Mesodermal cell (in vitro differentiated cells): ENCODE measurements around the gene ZDHHC18.
"Not testable (repeated sequence)": the region's sequence is repeated elsewhere in the genome, so short reads cannot be mapped to it uniquely, and the experiment has no call there.

ENCODE experiments used
- H3K27ac ChIP-seq: 2 replicates; pipeline ENCODE4 v1.7.0; 2013; ENCODE audit warnings: mild to moderate bottlenecking, low read depth, low read length, moderate library complexity; ENCODE audit not compliant: severe bottlenecking
- H3K36me3 ChIP-seq: 2 replicates; pipeline ENCODE4 v1.7.1; 2013; ENCODE audit warnings: mild to moderate bottlenecking, low read length, moderate library complexity; ENCODE audit not compliant: control insufficient read depth, insufficient read depth
- H3K4me1 ChIP-seq: one replicate; pipeline ENCODE4 v1.7.1; 2013; ENCODE audit warnings: mild to moderate bottlenecking, low read length; ENCODE audit not compliant: insufficient read depth, control insufficient read depth, poor library complexity, severe bottlenecking
- H3K4me3 ChIP-seq: 2 replicates; pipeline ENCODE4 v1.7.0; 2013; ENCODE audit warnings: low read length, control low read depth, mild to moderate bottlenecking; ENCODE audit not compliant: insufficient read depth, poor library complexity, severe bottlenecking; ENCODE audit errors: extremely low read depth
- H3K9me3 ChIP-seq: 2 replicates; pipeline ENCODE4 v1.7.1; 2013; ENCODE audit warnings: mild to moderate bottlenecking, low read length, moderate library complexity; ENCODE audit not compliant: control insufficient read depth
- WGBS, 2 experiments: methylation state at CpG; one replicate each; pipeline ENCODE4 v1.1.5; 2013; ENCODE audit warnings: missing lambda C conversion rate in 2 of 2; ENCODE audit not compliant: insufficient coverage in 2 of 2; 5-methylcytosine and 5-hydroxymethylcytosine counted together

ZDHHC18 gene

GRCh38 chr1:26833432-26834405 lies 7.2 kb downstream of the ZDHHC18 start:
- Histone ChIP-seq H3K9me3 (no peaks in the 10 kb centered on the region), H3K36me3 (peaks cover 73% of the 10 kb centered on the region), H3K4me3 (no peak overlapping the region), H3K4me1 (peaks cover 2% of the 10 kb centered on the region), H3K27ac (no peak overlapping the region)
- WGBS, 2 experiments = 91 to 96% methylated on average over 18 to 19 of the region's 23 CpGs

- H3K9me3 ChIP-seq, H3K27ac ChIP-seq, H3K4me3 ChIP-seq, H3K4me1 ChIP-seq: not testable (repeated sequence)
- peaks cover 72% of the 10 kb centered on the region for H3K36me3 ChIP-seq
- 99 to 100% methylated on average over 5 of the region's 5 CpGs for WGBS, 2 experiments
These were observed 11.2 kb downstream of the ZDHHC18 start for GRCh38 chr1:26837665-26838064.

DNA sequence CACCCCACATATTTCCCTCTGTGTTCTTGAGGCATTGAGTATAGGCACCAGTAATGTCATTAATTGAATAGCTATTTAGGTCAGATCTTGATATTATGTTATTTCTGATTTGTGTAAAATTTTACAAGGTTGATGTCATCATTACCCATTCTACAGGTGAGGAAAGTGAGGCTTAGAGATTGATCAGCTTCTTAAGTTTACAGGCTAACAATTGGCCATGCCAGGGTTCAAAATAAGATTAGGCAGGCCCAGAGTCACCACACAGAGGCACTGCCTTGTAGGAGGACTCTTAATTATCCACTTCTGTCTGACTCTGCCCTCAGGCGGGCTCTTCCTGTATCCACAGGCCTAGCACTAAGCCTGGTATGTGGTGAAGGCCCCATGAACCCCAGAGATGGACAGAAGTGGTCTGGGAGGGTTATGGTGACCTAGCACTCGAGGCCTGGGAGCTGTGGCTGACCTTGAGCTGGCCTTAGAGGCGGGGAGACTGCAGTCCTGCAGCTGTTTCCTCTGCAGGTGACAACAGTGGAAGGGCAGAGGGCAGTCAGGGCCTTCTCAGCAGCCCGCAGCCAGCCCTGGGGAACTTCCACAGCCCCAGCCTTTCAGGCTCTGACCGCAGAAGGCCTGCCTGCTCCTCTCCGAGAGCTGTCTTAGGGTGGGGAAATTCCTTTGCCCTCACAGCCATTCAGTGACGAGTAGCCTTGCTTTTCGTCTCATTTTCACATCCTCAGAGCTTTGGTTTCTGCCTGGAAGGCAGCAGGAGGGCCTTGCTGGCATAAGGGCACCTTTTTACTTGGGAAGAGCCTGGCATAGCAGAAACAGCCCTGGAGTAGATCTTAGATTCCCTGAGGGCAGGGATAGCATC lies 12.2 kb downstream of the ZDHHC18 start:
- Histone ChIP-seq H3K36me3 (peaks cover 74% of the 10 kb centered on the region), H3K4me3 (no peak overlapping the region), H3K4me1 (peaks cover 2% of the 10 kb centered on the region), H3K27ac (no peak overlapping the region), H3K9me3 (no peaks in the 10 kb centered on the region)
- 94 to 98% methylated on average over 7 to 8 of the region's 8 CpGs for WGBS, 2 experiments

DNA sequence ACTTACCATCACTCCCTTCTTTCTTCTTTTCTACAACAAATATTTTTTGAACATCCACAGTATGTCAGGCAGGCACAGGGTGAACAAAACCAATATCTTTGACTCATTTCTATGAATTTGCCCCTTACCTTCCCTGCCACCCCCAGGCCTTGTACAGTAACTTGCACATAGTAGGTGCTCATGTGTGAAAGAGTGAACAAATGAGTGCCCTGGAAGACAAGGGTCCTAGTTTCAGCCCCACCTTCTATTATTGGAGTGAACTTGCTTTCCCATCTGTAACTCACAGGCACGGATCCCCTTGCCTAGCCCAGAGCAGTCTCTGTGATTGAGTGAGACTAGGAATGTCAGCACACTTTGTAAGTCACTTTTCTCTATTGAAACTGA lies 12.8 kb downstream of the ZDHHC18 start:
- 100% methylated on average over 1 of the region's 1 CpG; no CpG with 5 or more reads in 1 of the 2 experiments for WGBS, 2 experiments
- Histone ChIP-seq H3K27ac (no peak overlapping the region), H3K9me3 (no peaks in the 10 kb centered on the region), H3K4me3 (no peak overlapping the region), H3K4me1 (peaks cover 2% of the 10 kb centered on the region), H3K36me3 (peaks cover 70% of the 10 kb centered on the region)

- peaks cover 70% of the 10 kb centered on the region for H3K36me3 ChIP-seq
These were observed 13.3 kb downstream of the ZDHHC18 start for GRCh38 chr1:26839779-26840178.

GRCh38 chr1:26844424-26845196 lies 18.1 kb downstream of the ZDHHC18 start:
- Histone ChIP-seq H3K4me1 (no peaks in the 10 kb centered on the region), H3K36me3 (peaks cover 63% of the 10 kb centered on the region), H3K27ac (no peak overlapping the region), H3K4me3 (no peak overlapping the region), H3K9me3 (no peaks in the 10 kb centered on the region)
- whole genome bisulfite sequencing, 2 experiments = 78 to 96% methylated on average over 6 to 11 of the region's 13 CpGs

More at GRCh38 chr1:26839779-26840178, 13.3 kb downstream of the ZDHHC18 start:
- no peak overlapping the region for H3K4me3 ChIP-seq
- H3K4me1 ChIP-seq = peaks cover 2% of the 10 kb centered on the region
- WGBS, 2 experiments = 80 to 90% methylated on average over 4 to 6 of the region's 6 CpGs
- H3K9me3 ChIP-seq = no peaks in the 10 kb centered on the region
- H3K27ac ChIP-seq = no peak overlapping the region

DNA sequence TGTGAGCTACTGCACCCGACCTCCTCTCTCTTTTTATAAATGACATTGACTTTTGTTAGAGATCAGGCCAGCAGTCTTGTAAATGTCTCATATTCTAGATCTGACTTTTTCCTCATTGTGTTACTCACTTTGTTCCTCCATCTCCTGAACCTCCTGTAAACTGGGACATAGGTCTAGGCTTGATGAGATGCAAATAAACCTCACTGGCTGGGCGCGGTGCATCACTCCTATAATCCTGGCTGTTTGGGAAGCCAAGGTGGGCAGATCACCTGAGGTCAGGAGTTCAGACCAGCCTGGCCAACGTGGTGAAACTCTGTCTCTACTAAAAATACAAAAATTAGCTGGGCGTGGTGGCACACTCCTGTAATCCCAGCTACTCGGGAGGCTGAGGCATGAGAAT lies 21.3 kb downstream of the ZDHHC18 start:
- peaks cover 76% of the 10 kb centered on the region for H3K36me3 ChIP-seq
- H3K9me3 ChIP-seq, H3K27ac ChIP-seq, H3K4me3 ChIP-seq, H3K4me1 ChIP-seq: not testable (repeated sequence)
- WGBS, 2 experiments = 96 to 98% methylated on average over 4 to 6 of the region's 6 CpGs

- peaks cover 73% of the 10 kb centered on the region for H3K36me3 ChIP-seq
- H3K27ac ChIP-seq = no peak overlapping the region
- 91 to 97% methylated on average over 5 to 10 of the region's 10 CpGs for WGBS, 2 experiments
- H3K4me1 ChIP-seq = no peaks in the 10 kb centered on the region
- H3K9me3 ChIP-seq = no peaks in the 10 kb centered on the region
- no peak overlapping the region for H3K4me3 ChIP-seq
These were observed 22.0 kb downstream of the ZDHHC18 start for GRCh38 chr1:26848499-26848898.

DNA sequence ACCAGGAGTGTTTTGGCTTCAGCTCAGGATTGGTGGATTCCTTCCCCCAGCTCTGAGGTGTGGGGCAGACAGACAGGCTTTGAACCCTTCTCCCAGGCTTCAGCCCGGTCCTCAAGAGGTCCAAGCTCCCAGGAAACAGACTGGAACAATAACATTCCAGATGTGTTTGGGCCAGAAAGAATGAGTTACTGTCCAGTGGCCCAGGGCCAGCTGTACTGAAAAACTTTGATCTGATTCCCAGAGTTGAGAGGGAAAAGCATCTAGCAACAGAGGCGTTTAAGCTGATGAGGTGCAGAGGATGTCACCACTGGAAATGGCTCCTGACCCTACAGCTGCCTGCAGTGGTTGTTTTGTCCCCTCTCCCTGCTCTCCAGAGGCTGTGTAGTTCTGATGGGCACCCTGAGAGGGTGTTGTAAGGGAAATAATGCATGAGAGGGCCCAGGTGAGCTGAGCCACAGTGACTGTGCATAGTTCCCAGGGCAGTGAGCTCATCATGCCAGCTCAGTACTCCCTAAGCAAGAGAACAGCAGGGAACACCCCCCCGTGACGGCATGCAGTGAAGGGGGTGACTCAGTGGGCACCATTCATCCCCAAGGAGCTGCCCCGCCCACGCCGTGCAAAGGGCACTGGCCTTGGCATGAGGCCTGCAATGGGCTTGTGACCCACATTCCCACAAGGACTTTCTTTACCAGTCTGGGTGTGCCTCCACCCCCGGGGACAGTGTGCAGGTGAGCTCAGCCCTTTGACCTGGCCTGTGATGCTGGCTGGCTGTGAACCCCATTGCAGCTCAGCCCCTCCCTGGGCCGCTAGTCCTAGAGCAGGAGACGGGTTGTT lies 22.7 kb downstream of the ZDHHC18 start:
- Histone ChIP-seq H3K4me3 (no peak overlapping the region), H3K36me3 (peaks cover 76% of the 10 kb centered on the region), H3K9me3 (no peaks in the 10 kb centered on the region), H3K27ac (no peak overlapping the region), H3K4me1 (no peaks in the 10 kb centered on the region)
- 90 to 96% methylated on average over 9 to 10 of the region's 10 CpGs for WGBS, 2 experiments
